GM21737 (cell line): ENCODE measurements around the gene THBS3.
"Not testable (repeated sequence)": the region's sequence is repeated elsewhere in the genome, so short reads cannot be mapped to it uniquely, and the experiment has no call there.

Experiments used
- ATAC-seq: cut with Tn5 transposase; IDR thresholded peaks from one replicate; pipeline ENCODE4 v1.9.1; 2021; ENCODE audit warnings: mild to moderate bottlenecking, moderate library complexity; ENCODE audit not compliant: unreplicated experiment

The THBS3 gene

GRCh38 chr1:155207806-155208540, at the start of gene THBS3:
Gene THBS3, minus strand, starts transcription at chr1:155207897. Its CDS starts 21 bp downstream, at chr1:155207876.
- no peak for ATAC-seq

- ATAC-seq, result no peak
These were observed 48.6 kb upstream of the THBS3 start for GRCh38 chr1:155256058-155256852.

- ATAC-seq, result no peak
These were observed 47.7 kb upstream of the THBS3 start, which contains the start of gene ENTREP3 for GRCh38 chr1:155255243-155256007. Gene ENTREP3, minus strand, starts transcription at chr1:155255483. Its CDS starts 606 bp downstream, at chr1:155254877.

GRCh38 chr1:155254714-155255242, 47.1 kb upstream of the THBS3 start:
- no peak for ATAC-seq

GRCh38 chr1:155254228-155254713, 46.6 kb upstream of the THBS3 start:
- no peak for ATAC-seq

- no peak for ATAC-seq
These were observed 46.1 kb upstream of the THBS3 start for GRCh38 chr1:155253797-155254196.

GRCh38 chr1:155253208-155253607, 45.5 kb upstream of the THBS3 start:
- no peak for ATAC-seq

- ATAC-seq, result no peak
These were observed 43.9 kb upstream of the THBS3 start for GRCh38 chr1:155251566-155251965.

- peak; percentile 80 for ATAC-seq
These were observed 43.1 kb upstream of the THBS3 start for GRCh38 chr1:155250633-155251449.

- peak; percentile 11 for ATAC-seq
These were observed 42.5 kb upstream of the THBS3 start for GRCh38 chr1:155250246-155250632.

GRCh38 chr1:155247667-155248553, 40.2 kb upstream of the THBS3 start:
- no peak for ATAC-seq

GRCh38 chr1:155246796-155247195, 39.1 kb upstream of the THBS3 start:
- ATAC-seq, result not testable (repeated sequence)

GRCh38 chr1:155245163-155245524, 37.4 kb upstream of the THBS3 start:
- ATAC-seq, result no peak

- ATAC-seq, result peak; percentile 87
These were observed 36.9 kb upstream of the THBS3 start for GRCh38 chr1:155244368-155245162.

GRCh38 chr1:155242805-155243358, 35.2 kb upstream of the THBS3 start:
- no peak for ATAC-seq

- no peak for ATAC-seq
These were observed 34.2 kb upstream of the THBS3 start for GRCh38 chr1:155241841-155242264.

- no peak for ATAC-seq
These were observed 33.5 kb upstream of the THBS3 start for GRCh38 chr1:155241069-155241679.
